ENCODE results near the gene RBBP4.
"Not testable (repeated sequence)": the region's sequence is repeated elsewhere in the genome, so short reads cannot be mapped to it uniquely, and the experiment has no call there.

Gene RBBP4

DNA sequence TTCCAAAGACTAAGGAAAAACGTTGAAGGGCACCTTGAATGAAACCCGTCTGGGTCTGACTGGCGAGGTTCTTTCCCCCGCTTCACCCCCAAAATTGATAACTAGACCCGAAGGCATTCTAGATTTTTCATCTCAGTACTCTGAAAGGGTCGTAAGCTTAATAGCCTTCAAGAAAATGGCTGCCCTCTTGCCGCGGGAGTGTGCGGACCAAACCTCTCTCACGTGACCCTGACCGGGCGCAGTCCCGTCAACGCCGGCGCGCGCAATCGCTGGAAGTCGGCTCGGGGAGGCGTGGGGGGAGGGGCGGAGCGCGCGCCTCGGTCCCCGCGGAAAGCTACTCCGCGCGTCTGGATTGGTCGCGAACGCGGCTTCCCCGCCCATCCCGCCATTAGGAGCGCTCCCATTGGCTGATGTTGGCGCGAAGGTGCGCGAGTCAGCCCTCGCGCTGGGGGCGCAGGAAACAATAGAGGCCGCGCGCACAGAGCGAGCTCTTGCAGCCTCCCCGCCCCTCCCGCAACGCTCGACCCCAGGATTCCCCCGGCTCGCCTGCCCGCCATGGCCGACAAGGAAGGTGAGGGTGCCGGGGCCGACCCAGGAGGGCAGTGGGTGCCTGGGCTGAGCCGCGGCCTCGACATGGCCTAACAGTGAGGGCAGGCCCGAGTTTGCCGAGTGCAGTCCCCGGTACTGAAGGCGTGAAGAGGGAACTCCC is at the start of gene RBBP4:
Gene RBBP4, plus strand, starts transcription at position 457 of the 709 bp plus-strand sequence. Its CDS starts 99 bp downstream, at position 556.
- DNase-seq = peak; percentile 99

DNA sequence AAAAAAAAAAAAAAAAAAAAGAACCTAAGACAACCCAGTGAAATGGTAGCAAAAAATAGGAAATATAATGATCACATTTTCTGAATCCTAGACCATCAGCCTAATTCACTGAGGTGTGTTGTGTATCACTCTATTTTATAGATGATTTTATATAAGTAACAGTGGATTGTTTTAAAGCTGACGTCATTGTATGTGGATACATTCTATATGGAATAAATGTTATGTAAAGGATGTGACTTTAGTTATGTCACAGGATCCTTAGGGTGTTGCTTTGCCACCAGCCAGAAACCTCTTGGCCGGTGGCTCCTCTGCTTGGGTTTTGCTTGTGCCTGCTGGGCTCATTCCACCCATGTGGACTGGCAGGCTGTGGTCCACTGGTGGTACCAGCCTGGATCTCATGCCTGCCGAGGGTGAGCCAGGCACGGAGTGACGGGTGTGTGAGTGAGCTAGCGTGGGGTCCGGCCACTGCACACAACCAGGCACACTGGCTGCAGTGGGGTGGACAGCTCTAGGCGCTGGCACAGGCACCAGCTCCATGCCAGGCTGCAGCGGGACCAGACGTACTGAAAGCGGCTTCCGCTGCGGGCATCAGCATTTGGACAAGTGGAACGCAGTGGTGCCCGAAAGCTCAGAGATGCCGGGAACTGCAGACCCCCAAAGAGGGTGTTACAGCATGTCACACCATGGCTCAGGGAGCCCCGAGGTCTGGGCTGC is 45.1 kb upstream of the RBBP4 start:
- no peak for DNase-seq

DNA sequence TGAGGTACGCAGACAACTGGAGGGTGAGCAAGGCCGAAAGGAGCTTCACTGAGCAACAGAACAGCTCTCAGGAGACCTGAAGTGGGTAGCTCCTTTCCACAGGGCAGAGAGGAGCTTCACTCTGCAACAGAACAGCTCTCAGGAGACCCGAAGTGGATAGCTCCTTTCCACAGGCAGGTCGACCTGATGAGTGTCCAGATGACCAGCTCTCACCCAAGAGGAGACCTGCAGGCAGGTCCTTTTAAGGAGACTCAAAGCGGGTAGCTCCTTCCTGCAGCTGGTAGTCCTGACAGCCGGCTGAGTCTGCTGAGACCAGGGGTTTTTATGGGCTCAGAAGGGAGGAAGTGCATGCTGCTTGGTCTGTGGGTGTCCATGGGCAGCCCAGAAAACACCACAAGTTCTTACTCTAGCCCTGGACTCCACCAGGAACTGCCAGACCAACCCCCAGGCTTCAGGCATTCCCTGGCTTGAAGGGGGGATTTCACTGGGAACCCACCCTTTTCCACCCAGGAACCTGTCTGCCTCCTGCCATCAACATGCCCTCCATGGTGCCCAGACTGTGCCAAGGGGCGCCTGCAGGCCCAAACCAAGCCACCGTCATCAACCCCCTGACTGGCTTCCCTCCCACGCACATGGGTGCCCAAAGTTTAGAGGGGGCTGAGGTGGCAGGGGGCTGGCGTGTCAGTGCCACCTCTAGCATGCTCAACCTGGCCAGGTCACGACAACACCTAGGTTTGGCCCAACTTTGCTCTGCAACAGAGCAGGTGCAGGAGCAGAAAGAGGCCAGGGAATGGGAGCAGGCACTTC is 44.2 kb upstream of the RBBP4 start:
- DNase-seq = no peak

DNA sequence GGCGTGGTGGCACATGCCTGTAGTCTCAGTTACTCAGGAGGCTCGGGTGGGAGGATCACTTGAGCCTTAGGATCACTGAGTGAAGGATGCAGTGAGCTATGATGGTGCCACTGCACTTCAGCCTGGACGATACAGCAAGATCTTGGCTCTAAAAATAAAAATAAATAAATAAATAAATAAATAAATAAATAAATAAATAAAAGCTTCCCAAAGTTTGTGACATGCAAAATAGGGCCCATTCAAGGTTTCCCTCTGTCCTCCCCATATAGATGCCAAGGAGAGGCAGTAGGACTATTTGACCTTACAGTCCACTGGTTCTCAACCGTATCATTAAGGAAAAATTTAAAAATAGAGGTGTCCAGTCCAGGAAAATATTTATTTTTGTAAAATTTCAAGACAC is 41.8 kb upstream of the RBBP4 start:
- DNase-seq = no peak

DNA sequence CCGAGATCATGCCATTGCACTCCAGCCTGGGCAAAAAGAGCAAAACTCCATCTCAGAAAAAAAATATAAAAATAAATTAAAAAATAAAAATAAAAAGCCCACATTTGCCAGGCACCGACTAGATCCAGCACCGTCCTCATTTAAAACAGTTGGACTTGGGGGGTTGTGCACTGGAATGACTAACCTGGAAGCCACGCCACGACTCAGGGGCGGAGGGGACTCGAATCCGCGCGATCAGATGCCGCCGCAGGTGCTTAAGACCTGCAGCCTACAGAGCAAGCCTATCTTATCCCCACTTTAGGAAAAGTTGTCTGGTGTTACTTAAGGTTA is 39.2 kb upstream of the RBBP4 start:
- no peak for DNase-seq

DNA sequence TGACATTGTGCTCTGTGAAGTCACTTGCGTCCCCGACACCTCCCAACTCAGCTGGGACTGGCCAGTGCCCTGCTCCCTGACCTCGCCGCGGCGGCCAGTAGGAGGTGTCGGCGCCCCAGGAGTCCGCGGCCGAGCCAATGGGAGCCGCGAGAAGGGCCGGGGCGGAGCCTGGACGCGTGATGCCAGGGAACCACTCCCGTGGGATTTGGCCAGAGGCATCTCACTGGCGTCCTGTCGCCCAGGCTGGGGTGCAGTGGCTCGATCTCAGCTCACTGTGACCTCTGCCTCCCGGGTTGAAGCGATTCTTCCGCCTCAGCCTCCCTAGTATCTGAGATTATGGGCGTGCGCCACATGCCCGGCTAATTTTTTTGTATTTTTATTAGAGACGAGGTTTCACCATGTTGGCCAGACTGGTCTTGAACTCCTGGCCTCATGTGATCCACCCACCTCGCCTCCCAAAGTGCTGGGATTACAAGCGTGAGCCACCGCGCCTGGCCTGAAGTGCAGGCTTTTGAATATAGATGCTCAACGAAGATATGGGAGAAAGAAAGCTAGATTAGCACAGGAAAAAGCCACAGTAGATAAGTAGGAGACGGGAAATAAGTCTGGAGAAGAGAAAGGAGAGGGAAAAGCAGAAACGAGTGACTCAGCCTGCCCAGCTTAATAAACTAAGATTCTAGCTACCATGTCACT is 38.7 kb upstream of the RBBP4 start:
- peak; percentile 91 for DNase-seq

DNA sequence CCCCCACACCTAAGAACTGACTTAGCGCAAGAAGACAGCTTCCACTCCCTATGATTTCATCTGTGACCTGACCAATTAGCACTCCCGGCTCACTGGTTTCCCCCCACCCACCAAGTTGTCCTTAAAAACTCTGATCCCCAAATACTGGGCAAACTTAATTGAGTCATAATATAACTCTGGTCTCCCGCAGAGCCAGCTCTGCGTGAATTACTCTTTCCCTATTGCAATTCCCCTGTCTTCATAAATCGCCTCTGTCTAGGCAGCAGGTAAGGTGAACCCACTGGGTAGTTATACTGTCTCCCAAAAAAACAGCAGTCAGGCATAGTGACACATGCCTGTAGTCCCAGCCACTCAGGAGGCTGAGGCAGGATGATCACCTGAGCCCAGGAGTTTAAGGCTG is 37.5 kb upstream of the RBBP4 start:
- DNase-seq = no peak

DNA sequence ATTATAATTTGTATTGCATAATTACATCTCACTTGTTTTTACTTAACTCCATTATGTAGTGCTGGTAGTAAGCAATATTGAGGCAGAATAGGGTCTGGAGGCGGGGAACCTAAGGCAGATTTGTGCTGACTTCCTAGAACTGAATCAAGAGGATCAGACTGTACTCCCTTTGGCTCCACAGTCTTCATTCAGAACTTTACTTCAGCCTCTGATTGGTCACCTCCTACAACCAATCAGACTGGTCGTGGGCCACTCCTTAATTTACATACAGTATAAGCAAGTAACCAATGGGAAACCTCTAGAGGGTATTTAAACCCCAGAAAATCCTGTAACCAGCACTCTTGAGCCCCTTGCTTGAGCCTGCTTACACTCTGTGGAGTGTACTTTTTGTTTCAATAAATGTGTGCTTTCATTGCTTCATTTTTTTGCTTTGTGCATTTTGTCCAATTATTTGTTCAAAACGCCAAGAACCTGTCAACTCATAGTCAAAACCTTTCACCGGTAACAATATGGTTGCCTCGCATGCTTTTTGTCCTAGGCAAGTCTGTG is 32.3 kb upstream of the RBBP4 start:
- peak; percentile 59 for DNase-seq

DNA sequence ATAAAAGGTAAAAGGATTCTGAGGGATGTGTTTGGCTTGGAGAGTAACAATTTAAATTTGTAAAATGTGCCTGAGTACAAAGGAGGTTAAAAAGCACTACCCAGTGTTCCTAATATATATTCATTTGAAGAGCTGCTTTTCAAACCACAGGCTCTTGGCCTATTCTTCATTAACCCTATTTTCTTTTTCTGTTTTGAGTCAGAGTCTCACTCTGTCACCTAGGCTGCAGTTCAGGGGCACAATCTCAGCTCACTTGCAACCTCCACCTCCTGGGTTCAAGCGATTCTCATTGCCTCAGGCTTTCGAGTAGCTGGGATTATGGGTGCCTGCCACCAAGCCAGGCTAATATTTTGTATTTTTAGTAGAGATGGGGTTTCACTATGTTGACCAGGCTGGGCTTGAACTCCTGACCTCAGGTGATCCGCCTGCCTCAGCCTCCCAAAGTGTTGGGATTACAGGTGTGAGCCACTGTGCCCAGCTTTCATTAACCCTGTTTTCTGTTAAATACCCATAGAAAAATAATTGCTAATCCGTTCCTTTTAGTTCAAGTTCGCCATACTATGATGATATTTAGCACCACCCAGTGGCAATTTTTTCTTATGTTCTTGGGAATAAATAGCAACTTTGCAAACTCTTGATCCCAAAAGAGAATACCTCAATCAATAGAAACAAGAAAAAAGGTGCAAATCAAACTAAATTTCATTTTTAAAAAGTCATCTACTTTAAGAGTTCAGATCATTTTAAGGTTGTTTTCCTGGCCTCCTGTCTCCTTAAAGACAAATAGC is 31.1 kb upstream of the RBBP4 start:
- peak; percentile 70 for DNase-seq

DNA sequence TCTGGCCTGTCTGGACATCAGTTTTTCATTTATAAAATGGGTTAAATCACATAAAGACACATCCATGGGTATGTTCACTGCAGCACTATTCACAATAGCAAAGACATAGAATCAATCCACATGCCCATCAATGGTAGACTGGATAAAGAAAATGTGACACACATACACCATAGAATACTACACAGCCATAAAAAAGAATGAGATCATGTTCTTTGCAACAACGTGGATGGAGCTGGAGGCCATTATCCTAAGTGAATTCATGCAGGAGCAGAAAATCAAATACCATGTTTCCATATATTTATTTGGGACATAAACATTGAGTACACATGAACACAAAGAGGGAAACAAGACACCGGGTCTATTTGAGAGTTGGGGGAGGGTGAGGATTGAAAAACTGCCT is 28.8 kb upstream of the RBBP4 start:
- DNase-seq = no peak

DNA sequence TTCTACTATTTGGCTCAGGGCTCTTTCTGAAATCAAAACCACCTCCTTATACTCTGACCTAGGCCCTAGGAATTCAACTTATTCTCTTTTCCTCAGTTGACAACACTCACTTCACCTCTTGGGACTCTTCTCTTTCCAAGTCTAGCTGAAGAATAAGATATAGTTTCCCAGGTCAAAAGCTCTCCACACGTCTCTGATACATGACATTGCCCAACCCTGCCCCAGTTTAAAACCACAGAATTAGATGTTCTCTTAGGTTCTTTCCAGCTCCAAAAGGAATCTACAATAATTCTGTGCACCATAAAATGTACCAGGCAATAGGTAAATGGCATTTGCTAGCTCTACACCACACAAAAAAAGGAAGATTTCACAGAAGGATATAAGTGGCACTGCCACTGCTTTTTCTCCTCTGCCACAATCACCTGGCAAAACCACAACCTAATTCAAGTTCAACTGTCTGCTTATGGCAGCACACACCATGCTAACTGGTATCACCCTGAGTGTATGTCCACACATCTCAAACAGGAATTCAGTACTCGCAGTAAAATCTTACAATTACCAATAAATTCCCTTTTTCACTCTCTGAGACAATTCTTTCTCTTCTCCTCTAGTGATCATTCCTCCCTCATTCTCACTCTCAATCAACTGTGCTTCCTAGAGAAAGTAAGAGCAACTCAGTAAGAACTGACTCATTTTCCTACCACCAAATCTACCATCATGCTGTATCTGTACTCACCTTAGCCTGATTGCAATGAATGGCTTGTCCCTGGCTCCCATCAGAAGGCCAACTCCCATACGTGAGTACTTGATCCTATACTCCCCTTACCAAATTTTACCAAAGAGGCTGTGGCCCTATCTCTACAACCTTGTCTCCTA is 28.0 kb upstream of the RBBP4 start:
- DNase-seq = peak; percentile 45

DNA sequence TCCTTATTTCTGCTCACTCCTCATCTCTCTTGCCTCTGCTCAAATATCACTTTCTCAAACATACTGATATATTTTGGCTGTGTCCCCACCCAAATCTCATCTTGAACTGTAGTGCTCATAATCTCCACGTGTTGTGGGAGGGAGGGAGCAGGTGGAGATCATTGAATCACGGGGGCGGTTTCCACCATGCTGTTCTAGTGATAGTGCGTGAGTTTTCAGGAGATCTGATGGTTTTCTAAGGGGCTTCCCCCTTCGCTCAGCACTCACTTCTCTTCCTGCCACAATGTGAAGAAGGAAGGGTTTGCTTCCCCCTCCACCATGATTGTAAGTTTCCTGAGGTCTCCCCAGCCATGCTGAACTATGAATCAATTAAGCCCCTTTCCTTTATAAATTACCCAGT is 27.2 kb upstream of the RBBP4 start:
- DNase-seq = peak; percentile 48

DNA sequence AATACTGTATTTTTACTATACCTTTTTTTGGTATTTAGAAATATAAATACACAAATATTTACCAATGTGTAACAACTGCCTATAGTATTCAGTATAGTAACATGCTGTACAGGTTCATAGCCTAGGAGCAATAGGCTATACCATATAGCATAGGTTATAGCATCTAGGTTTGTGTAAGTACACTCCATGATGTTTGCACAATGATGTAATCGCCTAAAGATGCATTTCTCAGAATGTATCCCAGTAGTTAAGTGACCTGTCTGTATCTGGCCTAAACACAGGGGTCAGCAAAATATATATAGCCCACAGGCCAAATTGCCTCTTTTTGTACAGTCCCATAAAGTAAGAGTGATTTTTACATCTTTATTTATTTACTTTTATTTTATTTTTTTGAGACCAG is 24.8 kb upstream of the RBBP4 start:
- DNase-seq = no peak

DNA sequence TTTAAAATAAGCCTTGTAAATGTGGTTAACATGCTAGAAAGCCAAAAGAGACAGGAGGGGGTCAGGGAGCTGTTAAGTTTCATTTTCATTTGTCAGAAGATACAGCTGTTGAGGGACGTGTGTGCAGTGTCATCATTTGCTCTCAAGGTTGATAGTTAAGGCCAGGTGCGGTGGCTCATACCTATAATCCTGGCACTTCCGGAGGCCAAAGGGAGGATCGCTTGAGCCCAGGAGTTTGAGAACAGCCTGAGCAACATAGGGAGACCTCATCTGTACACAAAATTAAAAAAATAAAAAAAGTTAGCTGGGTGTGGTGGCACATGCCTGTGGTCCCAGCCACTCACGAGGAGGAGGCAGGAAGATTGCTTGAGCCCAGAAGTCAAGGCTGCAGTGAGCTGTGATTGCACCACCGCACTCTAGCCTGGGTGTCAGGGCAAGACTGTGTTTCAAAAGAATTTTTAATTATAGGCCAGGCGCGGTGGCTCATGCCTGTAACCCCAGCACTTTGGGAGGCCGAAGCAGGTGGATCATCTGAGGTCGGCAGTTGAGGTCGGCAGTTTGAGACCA is 23.3 kb upstream of the RBBP4 start:
- no peak for DNase-seq

DNA sequence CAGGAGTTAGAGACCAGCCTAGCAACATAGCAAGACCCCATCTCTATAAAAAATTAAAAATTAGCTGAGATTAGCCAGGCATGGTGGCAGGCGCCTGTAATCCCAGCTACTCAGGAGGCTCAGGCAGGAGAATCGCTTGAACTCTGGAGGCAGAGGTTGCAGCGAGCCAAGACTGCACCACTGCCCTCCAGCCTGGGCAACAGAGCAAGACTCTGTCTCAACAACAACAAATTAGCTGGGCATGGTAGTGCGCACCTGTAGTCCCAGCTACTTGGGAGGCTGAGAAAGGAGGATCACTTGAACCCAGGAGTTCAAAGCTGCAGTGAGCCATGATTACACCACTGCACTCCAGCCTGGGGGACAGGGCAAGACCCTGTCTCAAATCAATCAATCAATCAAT is 20.8 kb upstream of the RBBP4 start:
- not testable (repeated sequence) for DNase-seq

DNA sequence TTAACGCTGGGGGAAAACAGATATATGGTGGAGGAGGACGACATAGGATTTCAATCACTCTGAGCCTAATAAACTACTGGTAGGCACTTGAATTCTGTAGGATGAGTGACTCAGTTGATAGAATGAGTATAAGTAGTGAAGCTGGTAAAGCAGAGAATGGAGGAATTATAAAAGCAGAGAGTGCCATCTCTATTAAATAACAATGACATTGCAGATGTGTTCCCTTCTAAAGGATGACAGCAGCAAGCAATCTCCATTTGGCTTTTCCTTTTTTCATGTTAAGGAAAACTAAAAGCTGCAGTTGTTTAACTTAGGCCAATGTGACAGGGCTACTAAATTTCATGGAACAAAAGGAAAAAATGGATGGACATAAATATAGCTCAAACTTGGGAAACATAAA is 18.2 kb upstream of the RBBP4 start:
- no peak for DNase-seq

DNA sequence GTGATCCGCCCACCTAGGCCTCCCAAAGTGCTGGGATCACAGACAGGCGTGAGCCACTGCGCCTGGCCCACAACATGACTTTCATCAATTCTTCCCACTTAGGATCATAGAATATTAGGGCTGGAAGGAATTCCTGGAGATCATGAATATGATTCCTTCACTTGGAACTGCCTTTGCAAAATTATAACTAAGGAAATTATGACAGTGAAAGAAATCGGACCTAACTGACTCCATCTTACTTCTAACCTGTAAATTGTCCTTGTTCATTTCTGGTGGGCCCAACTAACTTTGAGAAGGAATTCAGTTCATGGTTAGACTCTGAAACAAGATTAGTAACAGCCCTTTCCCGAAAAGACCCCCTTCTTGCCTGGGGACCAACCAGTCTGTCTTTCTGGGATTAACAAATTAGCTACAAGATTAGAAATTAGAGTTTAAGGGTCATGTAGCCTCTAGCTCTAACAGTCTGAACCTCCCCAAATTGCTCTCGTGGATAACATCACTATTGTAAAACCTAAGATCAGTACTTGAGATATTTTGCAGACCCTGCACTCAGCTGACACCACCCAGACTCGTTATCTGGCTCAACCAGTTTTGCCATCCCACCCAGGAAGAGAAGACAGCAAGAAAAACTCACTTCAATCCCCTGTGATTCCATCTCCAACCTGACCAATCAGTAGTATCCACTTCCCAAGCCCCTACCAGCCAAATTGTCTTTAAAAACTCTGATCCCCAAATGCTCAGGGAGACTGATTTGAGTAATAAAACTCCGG is 15.3 kb upstream of the RBBP4 start:
- DNase-seq = no peak

DNA sequence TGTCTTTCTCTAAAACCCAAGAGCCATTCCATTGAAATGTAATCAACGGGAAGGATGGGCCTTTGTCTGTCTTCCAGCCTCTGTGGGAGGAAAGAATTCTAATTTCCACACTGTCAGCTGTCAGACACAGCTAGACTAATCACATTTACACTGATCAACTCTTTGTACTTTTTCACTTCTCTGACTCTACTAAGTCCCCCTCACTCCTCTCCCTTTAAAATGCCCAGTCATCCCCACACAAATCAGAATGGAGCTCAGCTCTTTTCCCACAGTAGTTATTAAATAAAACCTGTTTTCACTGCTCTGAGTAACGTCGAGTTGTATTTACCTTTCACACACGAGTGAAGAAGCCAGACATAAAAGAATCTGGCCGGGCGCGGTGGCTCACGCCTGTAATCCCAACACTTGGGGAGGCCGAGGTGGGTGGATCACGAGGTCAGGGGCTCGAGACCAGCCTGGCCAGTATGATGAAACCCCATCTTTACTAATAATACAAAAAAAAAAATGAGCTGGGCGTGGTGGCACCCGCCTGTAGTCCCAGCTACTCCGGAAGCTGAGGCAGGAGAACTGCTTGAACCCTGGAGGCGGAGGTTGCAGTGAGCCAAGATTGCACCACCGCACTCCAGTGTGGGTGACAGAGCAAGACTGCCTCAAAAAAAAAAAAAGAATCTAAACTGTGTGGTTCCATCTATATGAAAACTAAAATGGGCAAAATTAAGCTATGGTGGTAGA is 13.9 kb upstream of the RBBP4 start:
- no peak for DNase-seq

DNA sequence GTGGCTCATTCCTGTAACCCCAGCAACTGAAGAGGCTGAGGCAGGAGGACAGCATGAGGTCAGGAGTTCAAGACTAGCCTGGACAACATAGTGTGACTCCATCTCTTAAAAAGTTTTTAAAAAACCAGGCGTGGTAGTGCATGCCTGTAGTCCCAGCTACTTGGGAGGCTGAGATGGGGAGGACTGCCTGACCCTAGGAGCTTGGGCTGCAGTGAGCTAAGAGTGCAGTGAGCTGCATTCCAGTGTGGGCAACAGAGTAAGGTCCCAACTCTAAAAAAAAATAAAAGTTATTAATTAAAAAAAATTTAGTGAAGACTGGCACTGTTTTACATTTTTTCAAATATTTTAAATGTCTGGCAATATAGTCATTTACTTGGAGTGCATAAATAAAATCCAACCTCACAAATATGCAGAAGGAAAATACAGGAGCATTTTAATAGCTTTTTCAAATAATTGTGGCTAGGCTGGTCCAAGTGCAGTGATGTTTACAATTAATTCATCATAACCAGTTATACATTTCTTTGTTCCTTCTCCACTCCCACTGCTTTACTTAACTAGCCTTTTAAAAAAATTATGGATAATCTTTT is 11.4 kb upstream of the RBBP4 start:
- no peak for DNase-seq

All from hematopoietic multipotent progenitor cell treated with erythropoietin and hydrocortisone succinate and interleukin-3 and kit ligand, for 4 days (in vitro differentiated cells).